ENCODE measurements around the gene C9orf152.
A peak's percentile ranks its signal among the peaks of the same experiment; 100 is the strongest.

C9orf152 gene

DNA sequence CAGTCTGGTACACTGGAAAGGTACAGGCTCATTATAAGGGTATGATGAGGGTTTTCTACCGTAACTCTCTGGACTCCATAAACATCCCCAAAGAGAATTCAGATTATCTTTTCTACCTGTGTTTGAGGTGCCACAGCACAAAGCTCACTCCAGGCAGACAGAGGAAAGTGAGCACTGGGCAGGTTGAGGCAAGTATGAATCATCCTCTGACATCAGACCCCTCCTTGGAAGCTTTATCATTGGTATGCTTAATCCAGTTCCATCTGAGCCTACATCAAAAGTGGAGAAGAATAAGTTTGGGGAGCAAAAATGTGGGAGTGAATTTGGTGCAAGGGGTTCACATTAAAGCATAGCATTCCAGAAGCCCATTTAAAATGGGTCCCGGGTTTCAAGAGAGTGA, 21.7 kb downstream of the C9orf152 start:
- Histone ChIP-seq H3K9me2 (replicated peaks; ENCODE audit: low read depth, low read length) (no peaks in the 10 kb centered on the region), H3K9ac (ENCODE audit: low read depth, low read length, poor library complexity, severe bottlenecking) (no peak overlapping the region), H3K4me1 (ENCODE audit: insufficient read depth, low read length, poor library complexity, severe bottlenecking) (no peaks in the 10 kb centered on the region), H3K27me3 (ENCODE audit: insufficient read depth, low read length, poor library complexity, severe bottlenecking) (no peaks in the 10 kb centered on the region), H3K4me2 (ENCODE audit: low read depth, low read length, poor library complexity, severe bottlenecking) (no peak overlapping the region), H4K20me1 (ENCODE audit: insufficient read depth, low read length, poor library complexity, severe bottlenecking) (no peaks in the 10 kb centered on the region), H3F3A (ENCODE audit: low read depth) (no peaks in the 10 kb centered on the region), H3K9me3 (ENCODE audit: insufficient read depth, low read depth, low read length) (no peaks in the 10 kb centered on the region), H3K79me2 (ENCODE audit: insufficient read depth, low read length) (no peaks in the 10 kb centered on the region), H2AFZ (ENCODE audit: low read length) (no peak overlapping the region), H3K4me3 (ENCODE audit: low read length, poor library complexity, severe bottlenecking) (no peak overlapping the region), H3K36me3 (ENCODE audit: insufficient read depth, low read length) (no peaks in the 10 kb centered on the region)
- TF ChIP-seq EZH2phosphoT487 (IDR thresholded peaks at IDR 0.05; ENCODE audit: borderline replicate concordance), result no peak
- TF ChIP-seq, protein P1, sequence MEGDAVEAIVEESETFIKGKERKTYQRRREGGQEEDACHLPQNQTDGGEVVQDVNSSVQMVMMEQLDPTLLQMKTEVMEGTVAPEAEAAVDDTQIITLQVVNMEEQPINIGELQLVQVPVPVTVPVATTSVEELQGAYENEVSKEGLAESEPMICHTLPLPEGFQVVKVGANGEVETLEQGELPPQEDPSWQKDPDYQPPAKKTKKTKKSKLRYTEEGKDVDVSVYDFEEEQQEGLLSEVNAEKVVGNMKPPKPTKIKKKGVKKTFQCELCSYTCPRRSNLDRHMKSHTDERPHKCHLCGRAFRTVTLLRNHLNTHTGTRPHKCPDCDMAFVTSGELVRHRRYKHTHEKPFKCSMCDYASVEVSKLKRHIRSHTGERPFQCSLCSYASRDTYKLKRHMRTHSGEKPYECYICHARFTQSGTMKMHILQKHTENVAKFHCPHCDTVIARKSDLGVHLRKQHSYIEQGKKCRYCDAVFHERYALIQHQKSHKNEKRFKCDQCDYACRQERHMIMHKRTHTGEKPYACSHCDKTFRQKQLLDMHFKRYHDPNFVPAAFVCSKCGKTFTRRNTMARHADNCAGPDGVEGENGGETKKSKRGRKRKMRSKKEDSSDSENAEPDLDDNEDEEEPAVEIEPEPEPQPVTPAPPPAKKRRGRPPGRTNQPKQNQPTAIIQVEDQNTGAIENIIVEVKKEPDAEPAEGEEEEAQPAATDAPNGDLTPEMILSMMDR (conservative IDR thresholded peaks at IDR 0.05; ENCODE audit: low read length), result no peak

DNA sequence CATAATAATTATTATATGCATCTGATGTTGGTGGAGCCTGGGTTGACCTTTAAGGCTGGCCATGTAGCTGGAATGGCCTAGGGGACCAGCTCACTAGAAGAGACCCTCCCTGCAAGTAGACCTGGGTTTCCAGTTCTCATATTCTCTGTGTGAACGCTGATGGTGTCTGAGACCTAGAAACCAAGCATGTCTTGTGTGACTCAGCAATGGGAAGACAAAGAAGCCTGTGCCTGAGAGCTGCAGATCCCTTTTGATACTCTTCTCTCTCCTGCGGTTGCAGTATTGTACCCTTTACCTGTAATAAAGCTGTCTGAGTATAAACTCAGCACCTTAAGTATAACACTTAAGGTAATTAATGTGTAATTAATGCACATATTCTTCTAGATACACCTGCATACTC, 22.2 kb downstream of the C9orf152 start:
- no peaks in the 10 kb centered on the region for H3K79me2 ChIP-seq (ENCODE audit: insufficient read depth, low read length)
- no peaks in the 10 kb centered on the region for H4K20me1 ChIP-seq (ENCODE audit: insufficient read depth, low read length, poor library complexity, severe bottlenecking)
- H3K27me3 ChIP-seq (ENCODE audit: insufficient read depth, low read length, poor library complexity, severe bottlenecking), result no peaks in the 10 kb centered on the region
- no peaks in the 10 kb centered on the region for H3K4me1 ChIP-seq (ENCODE audit: insufficient read depth, low read length, poor library complexity, severe bottlenecking)
- H3K9me2 ChIP-seq (replicated peaks; ENCODE audit: low read depth, low read length), result no peaks in the 10 kb centered on the region
- no peaks in the 10 kb centered on the region for H3K9me3 ChIP-seq (ENCODE audit: insufficient read depth, low read depth, low read length)
- no peak overlapping the region for H3K4me3 ChIP-seq (ENCODE audit: low read length, poor library complexity, severe bottlenecking)
- no peak overlapping the region for H3K4me2 ChIP-seq (ENCODE audit: low read depth, low read length, poor library complexity, severe bottlenecking)
- H2AFZ ChIP-seq (ENCODE audit: low read length), result no peak overlapping the region
- H3K36me3 ChIP-seq (ENCODE audit: insufficient read depth, low read length), result no peaks in the 10 kb centered on the region
- TF ChIP-seq, protein P1 (conservative IDR thresholded peaks at IDR 0.05; ENCODE audit: low read length), result no peak
- no peak for TF ChIP-seq EZH2phosphoT487 (IDR thresholded peaks at IDR 0.05; ENCODE audit: borderline replicate concordance)
- H3K9ac ChIP-seq (ENCODE audit: low read depth, low read length, poor library complexity, severe bottlenecking), result no peak overlapping the region
- H3F3A ChIP-seq (ENCODE audit: low read depth), result no peaks in the 10 kb centered on the region

DNA sequence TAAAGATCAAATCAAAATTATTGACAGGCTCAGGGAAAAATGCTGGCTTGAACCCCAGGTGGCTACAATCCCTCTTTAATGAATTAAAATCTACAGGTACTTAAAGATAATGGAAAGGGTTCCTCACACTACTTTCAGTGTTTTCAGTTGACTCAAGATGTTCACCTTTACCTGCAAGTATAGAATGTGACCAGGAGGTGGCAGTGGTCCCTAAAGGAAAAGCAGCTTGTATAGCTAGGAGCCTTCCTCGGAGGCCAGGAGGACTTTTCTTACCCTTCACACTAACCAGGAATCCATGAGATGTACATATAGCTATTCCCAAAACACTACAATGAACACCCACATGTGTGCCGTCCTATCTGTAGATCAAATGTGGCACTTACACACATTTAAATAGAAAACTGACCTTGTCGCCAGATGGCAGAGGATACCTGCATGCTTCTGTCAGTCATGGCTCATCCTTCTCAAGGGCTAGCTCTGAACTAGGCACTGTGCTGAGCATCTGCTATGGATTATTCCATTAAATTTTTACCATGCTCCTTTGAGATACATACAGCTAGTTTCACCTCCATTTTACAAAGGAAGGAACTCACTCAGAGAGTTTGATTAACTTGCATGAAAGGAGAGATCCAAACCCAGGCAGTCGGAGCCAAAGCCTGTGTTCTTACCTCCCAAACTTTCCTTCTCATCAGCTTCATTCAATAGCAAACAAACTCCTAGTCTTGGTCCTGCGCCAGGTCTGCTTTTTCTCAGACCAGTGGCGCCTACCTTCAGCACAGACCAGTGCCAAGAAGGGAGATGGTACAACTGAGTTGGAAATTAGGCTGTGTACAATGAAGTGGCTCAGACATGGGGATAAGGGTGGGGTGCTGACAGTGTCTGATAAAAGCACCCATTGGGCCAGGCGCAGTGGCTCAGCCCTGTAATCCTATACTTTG, 24.5 kb downstream of the C9orf152 start:
- TF ChIP-seq, protein P1 (conservative IDR thresholded peaks at IDR 0.05; ENCODE audit: low read length), result peak; percentile 82
- no peak for TF ChIP-seq EZH2phosphoT487 (IDR thresholded peaks at IDR 0.05; ENCODE audit: borderline replicate concordance)
- H3K4me2 ChIP-seq (ENCODE audit: low read depth, low read length, poor library complexity, severe bottlenecking), result no peak overlapping the region
- no peaks in the 10 kb centered on the region for H3K4me1 ChIP-seq (ENCODE audit: insufficient read depth, low read length, poor library complexity, severe bottlenecking)
- no peaks in the 10 kb centered on the region for H3K27me3 ChIP-seq (ENCODE audit: insufficient read depth, low read length, poor library complexity, severe bottlenecking)
- no peaks in the 10 kb centered on the region for H3F3A ChIP-seq (ENCODE audit: low read depth)
- no peaks in the 10 kb centered on the region for H3K9me2 ChIP-seq (replicated peaks; ENCODE audit: low read depth, low read length)
- H3K4me3 ChIP-seq (ENCODE audit: low read length, poor library complexity, severe bottlenecking), result no peak overlapping the region
- no peaks in the 10 kb centered on the region for H3K79me2 ChIP-seq (ENCODE audit: insufficient read depth, low read length)
- peak overlapping the region; percentile 24; the same call in 1 of the 2 replicates for H2AFZ ChIP-seq (ENCODE audit: low read length)
- H3K9me3 ChIP-seq (ENCODE audit: insufficient read depth, low read depth, low read length), result no peaks in the 10 kb centered on the region
- H4K20me1 ChIP-seq (ENCODE audit: insufficient read depth, low read length, poor library complexity, severe bottlenecking), result no peaks in the 10 kb centered on the region
- H3K36me3 ChIP-seq (ENCODE audit: insufficient read depth, low read length), result no peaks in the 10 kb centered on the region
- H3K9ac ChIP-seq (ENCODE audit: low read depth, low read length, poor library complexity, severe bottlenecking), result no peak overlapping the region

Data from Loucy (cell line).